NCI-H82 (cell line): Measurements from ENCODE around the gene EYA3.

Experiments used
- DNase-seq: peaks from one replicate; lab custom pipeline; 2025; lab: John Stamatoyannopoulos, UW

EYA3 gene

GRCh38 chr1:27938488-27938887 lies 149.9 kb downstream of the EYA3 start:
- no peak for DNase-seq

- no peak for DNase-seq
These were observed 150.9 kb downstream of the EYA3 start for GRCh38 chr1:27937524-27937836.

GRCh38 chr1:27936370-27936769 lies 152.0 kb downstream of the EYA3 start:
- DNase-seq = no peak

- DNase-seq = no peak
These were observed 152.7 kb downstream of the EYA3 start for GRCh38 chr1:27935721-27936120.

GRCh38 chr1:27934818-27935549 lies 153.4 kb downstream of the EYA3 start, which contains the start of gene SMPDL3B:
TSS of gene SMPDL3B (plus strand) at chr1:27935000. CDS start at chr1:27935184, 184 bp downstream.
- DNase-seq = peak; percentile 78

- no peak for DNase-seq
These were observed 156.7 kb downstream of the EYA3 start for GRCh38 chr1:27931759-27932158.

GRCh38 chr1:27931184-27931583 lies 157.2 kb downstream of the EYA3 start:
- no peak for DNase-seq

GRCh38 chr1:27928216-27928954 lies 160.0 kb downstream of the EYA3 start:
- DNase-seq = no peak

GRCh38 chr1:27922272-27922671 lies 166.1 kb downstream of the EYA3 start:
- no peak for DNase-seq
